NCI-H2227 (cell line): ENCODE data around the gene NKD1.

Experiments used
- DNase-seq: peaks from one replicate; lab custom pipeline; 2025; ENCODE audit not compliant: unreplicated experiment; lab: John Stamatoyannopoulos, UW

NKD1 gene

GRCh38 chr16:50537533-50538290 lies 10.5 kb upstream of the NKD1 start:
- no peak for DNase-seq

DNA sequence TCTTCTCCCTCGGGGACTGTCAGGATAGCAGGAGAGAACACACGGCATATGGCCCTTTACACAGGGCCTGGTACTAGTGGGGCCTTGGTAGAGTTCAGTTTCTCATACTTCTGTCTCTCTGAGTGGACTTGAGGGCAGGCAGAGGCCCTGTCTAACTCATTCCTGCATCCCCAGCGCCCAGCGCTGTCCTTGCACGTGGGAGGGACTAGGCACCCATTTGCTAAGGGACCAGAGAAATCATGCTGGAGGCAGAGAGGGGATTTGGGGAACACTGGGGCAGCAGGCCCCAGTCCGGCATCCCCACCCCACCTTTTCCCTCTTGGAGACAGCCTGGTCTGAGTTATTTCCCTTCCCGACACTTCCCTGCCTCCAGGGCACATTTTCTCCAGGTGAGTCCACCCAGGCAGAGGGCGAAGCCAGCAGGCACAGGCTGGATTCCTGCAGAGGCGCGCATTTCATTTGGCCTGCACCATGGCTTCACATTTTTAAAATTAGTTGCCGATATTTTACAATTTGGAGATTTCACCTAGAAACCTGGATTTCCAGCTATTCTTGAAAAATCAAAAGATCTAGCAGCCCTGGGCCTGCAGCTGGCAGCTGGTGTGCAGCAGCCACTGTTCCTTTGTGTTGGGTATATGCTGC lies 9.7 kb upstream of the NKD1 start:
- DNase-seq: no peak

DNA sequence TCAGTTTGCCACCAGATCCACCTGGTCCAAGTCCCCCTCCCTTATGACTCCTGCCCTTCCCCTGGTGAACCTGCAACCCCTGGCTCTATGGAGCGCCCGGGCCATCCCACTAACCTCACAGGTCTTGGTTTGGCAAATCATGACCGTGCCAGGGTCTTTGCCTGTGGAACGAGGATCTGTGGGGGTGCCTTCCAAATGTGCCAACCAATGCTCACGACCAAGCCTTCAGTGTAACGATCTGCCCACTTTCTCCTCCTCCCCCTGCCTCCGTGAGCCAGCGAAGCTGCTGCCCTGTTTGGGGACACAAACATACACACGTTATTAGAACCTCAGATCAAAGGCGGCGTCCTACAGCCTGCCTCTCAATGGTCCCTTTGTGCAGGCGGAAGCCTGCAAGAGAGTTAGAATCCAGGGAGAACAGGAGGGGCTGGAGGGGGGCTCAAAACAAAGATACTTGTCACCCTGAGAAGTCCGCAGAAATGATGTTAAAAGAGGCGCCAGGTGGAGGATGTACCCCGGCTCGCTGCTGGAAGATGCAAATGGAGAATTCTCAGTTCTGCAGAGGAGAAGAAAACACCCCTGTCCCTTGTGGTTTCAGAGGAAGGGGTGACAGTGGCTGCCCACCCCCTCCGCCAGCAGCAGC lies 9.0 kb upstream of the NKD1 start:
- DNase-seq: no peak

- DNase-seq: no peak
These were observed 8.1 kb upstream of the NKD1 start for GRCh38 chr16:50539822-50540710.

DNA sequence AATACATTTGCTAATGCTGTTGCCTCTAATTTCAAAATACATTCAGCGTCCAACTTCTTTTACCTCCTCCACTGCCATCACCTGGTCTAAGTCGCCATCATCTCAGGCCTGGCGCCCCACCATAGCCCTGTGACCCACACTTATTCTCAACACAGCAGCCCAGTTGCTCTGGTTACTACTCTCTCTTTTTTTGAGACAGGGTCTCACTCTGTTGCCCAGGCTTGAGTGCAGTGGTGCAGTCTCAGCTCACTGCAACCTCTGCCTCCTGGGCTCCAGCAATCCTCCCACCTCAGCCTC lies 7.5 kb upstream of the NKD1 start:
- DNase-seq: no peak

DNA sequence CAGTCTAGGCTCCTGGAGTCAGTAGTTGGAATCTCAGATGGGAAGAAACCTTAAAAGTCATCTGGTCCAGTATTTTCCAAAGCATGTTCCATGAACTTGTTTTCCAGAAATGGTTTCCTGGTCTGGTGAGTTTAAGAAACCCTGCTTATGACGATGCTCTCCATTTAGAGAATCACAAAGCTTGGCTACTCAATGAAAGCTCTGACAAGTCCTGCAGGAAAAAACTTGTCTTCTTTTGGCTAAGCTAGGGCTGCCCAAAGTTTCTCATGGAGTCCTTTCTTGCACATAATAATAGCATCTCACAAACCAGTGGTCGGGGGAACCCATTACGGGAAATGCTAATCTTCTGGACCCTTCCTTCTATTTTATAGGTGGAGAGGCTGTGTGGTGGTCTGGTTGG lies 5.5 kb upstream of the NKD1 start:
- no peak for DNase-seq

GRCh38 chr16:50546125-50546524 lies 2.1 kb upstream of the NKD1 start:
- no peak for DNase-seq

- DNase-seq: peak; percentile 47
These were observed 664 bp upstream of the NKD1 start for GRCh38 chr16:50547340-50548124.

GRCh38 chr16:50548909-50549560 lies 839 bp downstream of the NKD1 start:
- DNase-seq: no peak

DNA sequence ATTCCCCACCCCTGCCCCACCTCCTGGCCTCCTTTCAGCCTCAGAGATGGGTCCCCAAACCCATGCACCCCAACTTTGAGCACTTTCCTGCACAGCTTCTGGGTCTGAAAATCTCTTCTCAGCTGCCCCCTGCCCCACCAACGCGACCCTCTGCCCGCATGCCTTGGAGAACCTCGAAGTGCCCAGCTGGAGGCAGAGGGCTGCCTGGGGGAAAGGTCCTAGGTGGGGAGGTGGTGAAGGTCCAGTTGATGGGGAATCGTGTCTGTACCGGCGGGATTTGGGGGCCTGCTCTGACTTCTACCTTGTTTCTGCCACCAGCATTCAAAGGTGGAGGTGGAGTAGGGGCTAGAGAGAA lies 1.3 kb downstream of the NKD1 start:
- DNase-seq: no peak

- no peak for DNase-seq
These were observed 1.8 kb downstream of the NKD1 start for GRCh38 chr16:50550035-50550434.

DNA sequence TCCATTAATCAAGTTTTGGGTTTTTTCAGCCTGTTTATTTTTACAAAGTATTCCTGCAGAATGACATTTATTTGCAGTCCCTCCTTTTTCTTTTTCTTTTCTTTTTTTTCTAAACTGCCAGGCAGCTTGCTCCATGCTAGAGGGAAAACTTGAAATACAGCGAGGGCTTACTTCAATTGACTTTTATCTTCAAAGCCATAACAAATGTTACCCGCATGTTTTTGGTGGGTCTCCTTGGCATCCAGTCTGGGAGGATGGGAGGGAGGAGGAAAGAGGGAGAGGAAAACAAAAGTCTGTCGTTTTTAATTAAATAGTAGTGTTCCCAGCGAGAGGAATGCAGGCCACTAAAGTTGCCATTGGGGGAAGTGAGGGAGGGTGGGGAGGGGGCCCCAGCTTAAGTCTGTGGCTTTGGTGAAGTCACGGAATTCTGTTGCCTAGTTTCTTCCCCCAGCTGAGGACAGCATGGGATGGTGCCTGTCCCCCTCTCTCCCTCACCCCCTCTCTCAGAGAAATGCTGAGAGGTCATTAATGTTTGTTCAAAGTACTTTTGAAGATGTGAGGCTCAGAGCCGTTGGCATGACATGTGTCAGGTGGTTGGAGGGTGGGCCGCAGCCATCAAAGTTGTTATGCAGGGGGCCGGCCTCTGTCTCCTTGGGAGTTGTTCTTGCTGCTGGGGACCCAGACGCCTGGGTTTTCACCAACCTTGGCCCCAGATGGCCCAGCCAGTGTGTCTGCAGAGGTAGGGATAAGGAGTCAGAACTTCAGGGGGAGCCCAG lies 2.9 kb downstream of the NKD1 start:
- DNase-seq: no peak

DNA sequence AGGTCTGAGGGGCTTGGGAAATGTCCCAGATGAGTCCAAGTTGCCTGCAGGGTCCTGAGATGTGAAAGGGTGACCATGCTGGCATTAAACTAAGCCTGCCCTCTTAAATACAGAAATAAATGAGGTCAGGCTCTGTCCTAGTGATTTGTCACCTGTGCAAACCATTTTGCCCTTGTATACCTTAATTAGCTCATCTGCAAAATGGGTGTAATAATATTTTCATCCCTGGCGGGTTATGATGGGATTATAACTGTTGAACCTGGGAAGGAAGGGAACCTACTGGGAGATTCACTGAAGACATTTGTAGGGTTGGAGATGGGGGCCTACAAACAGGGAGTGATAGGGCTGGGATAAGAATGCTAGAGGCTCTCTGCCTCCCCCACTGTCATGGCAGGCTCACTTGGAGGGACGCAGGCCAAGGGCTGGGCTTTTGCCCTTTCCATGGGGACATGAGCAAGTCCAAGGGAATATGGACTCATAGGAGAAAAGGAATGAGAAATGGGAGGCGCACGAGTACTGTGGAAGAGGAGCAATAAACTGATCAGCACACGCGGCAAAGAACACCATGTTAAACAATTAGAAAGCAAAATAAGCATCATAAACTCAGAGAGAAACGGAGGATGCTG lies 4.4 kb downstream of the NKD1 start:
- DNase-seq: no peak

- DNase-seq: no peak
These were observed 5.0 kb downstream of the NKD1 start for GRCh38 chr16:50553182-50553710.

- no peak for DNase-seq
These were observed 5.7 kb downstream of the NKD1 start for GRCh38 chr16:50553731-50554360.

- DNase-seq: no peak
These were observed 7.2 kb downstream of the NKD1 start for GRCh38 chr16:50555269-50555875.

DNA sequence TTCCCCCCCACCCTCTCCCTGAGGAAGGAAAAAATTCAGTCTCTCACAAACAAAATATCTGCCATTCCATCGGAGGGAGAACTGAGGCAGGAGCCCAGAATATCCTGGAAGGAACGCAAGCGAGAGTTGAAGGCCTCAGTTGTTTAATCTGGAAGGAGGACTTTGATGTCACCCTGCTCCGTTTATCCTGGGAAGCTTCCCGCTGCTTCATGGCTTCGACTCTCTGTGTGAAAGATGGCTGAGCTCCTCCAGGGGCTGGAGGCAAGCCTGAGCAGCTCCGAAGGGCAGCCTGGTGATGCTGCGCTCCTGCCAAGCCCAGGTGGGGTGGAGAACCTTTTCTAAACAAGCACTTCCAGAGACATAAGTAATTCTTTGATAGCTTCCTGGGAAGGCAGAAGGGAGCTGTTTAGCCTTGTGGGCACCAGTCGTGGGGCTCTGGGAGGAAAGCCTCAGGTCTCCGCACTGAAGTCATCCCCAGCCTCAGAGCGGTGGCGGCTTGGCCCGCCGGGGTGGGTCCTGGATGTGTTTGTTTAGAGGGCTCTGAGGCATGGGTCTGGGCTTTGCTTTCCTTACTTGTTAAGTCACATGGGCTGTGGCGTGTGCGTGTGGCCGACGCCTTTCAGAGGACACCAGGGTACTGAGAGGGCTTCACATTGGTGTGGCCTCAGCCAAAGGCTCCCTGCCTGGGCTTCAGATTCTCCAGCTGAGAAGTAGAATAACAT lies 7.9 kb downstream of the NKD1 start:
- DNase-seq: no peak
